GM08714 (cell line): ENCODE results near the gene GREB1.

Source experiments
- H3K4me3 ChIP-seq: fragments of 200-500 bp; sonication (Bioruptor generic); 2 replicates; pipeline ENCODE4 v1.5.1; 2014; ENCODE audit warnings: mild to moderate bottlenecking, low read length, inconsistent platforms
- ZNF274 ChIP-seq: IDR thresholded peaks from 2 replicates; pipeline ENCODE4 v1.6.1; 2012; ENCODE audit warnings: mild to moderate bottlenecking, low read depth, low read length

The GREB1 gene

DNA sequence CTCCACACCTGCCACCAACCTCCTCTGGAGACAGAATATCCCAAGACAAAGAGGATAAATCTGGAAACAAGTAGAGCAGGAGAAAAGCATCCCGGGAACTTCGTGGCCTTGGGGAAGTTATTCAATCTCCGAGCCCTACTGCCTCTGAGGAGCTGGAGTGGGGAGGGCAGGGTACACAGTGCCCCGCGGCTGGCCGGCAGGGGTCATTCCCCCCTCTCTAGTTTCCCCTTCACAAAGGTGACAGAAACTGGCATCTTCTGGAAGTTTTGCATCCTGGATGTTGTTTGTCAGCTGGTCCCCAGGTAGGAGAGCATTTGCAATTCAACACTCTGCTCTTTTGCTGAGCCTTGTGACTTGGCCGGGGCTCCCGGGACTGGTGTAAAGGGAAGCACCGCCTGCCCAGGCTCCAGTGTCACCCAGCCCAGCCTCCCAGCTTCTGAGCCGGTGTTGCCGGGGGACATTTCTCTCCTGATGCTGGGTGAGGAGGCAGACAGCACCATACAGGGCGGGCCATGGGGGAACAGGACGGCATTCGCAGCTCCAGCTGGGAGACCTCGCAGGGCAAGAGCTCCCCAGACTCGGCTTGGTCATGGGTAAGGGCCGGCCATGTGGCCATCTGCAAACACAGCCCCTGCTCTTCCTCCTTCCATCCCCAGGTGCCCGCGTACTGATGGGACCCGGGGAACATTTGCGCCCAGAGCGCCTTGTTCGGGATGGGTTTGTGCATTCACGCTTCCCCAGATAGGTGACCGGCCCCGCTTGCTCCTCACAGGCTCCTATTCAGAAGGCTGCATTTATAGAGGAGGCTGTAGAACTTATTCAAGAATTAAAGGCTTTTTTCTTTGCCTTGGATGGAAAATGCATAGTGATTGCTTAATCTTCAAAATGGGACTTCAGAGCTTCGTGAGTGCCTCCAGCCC, 143.6 kb downstream of the GREB1 start:
- H3K4me3 ChIP-seq: no peak overlapping the region
- TF ChIP-seq ZNF274: no peak

DNA sequence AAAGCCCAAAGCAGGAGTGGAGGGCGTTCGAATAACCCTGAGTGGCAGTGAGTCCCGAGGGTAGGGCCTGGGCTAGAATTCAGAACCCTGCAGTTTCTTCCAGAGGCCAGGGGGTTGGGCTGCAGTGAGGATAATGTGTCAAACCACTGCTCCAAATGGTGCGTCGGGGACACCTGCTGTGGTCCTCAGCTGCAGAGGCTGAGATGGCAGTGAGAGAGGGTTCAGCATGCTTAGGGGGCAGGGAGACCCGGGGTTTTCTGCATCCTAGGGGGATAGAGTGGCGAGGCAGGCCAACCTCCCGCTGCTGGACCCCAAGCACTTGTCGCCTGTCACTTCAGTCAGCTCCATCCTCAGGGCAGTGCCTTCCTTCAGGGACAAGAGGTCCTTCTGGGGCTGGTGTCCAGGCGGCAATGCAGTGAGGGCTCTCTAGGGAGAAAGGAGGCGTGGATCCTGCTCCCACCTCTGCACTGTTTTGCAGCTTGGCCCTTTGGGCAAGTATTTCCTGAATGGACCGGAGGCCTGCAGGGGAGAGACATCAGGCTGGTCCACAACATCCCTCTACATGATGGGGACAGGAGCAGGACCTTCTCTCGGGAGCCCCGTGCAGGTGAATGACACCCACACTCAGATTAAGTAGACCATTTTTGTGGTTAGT, 144.6 kb downstream of the GREB1 start:
- no peak overlapping the region for H3K4me3 ChIP-seq
- no peak for TF ChIP-seq ZNF274

DNA sequence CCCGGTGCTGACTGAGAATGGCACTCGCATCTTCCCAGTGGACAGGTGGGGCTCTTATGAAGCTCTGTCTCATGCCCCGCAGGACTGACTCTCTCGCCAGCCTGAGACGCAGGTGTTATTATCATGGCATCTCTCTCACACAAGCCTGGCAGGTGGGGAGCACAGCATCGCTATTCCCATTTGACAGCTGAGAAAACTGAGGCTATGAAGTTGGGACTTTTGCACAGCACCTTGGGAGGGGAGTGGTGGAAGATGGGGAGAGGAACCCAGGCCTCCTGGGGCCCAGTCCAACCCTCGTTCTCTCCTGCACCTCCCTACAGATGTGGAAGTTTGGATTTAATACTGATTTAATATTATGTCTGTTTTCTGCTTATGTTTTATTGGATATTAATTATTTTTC, 145.2 kb downstream of the GREB1 start:
- no peak for TF ChIP-seq ZNF274
- H3K4me3 ChIP-seq: no peak overlapping the region

DNA sequence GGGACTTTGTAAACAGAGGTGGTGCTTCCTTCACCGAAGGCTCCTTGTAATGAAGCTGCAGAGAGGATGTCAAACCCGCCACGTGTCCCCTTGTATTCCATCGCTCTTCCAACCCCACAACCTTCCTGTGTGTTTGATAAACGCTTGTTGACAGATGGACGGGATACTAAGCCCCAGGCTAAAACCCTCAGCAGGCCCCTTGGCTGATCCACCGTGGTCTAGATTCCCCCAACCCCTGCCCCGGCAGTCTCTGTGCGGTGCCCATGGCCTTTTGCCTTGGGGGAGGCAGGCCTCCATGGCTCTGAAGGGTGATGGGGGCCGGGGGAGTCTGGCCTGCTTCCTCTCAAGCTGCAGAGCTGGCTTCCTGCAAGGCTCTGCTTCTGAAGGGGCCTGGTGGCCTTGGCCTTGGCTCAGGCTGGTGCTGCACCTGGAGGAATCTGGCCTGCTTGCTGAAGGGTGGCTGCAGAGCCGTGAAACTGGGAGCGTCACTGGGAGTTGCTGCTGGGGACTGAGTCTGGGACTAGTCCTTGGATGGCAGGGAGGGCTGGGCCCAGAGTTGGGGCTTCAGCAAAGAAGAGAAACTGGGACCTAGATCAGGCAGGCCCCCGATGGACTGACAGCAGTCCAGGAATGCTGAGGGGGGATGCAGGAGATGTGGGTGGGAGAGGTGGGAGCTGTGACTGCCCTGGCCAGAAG, 145.8 kb downstream of the GREB1 start:
- TF ChIP-seq ZNF274: no peak
- H3K4me3 ChIP-seq: no peak overlapping the region

DNA sequence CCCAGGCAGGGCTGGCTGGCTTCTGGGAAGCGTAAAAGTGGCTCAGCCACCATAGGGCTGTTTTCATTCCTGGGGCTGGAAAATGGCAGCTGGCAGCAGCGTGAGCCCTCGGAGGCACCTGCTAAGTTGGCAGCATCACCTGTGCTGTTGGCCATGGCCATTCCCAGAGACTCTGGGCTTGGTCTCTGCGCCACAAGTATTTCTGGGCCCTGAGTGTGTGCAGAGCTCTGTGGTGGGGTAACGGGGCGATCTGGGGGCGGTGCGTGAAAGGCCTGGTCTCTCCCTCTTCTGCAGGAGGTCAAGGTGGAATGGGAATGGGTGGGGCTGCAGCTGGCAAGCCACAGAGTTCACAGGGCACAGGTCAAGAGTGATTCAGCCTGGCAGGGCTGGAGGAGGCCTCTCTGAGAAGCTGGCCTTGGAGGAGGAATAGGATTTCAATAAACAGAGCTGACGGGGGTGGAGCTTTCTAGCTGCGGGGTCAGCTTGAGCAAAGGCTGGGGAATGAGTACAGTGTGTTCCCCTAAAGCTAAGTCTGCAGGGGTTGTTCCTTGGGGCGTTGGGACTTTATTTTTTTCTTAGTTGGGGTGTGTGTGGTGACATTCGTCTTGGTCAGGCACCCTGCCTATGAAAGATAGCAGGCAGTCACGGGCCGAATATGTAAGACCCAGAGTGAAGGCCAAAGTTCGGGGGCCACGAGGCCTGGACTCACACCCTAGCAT, 146.5 kb downstream of the GREB1 start:
- TF ChIP-seq ZNF274: no peak
- H3K4me3 ChIP-seq: no peak overlapping the region

DNA sequence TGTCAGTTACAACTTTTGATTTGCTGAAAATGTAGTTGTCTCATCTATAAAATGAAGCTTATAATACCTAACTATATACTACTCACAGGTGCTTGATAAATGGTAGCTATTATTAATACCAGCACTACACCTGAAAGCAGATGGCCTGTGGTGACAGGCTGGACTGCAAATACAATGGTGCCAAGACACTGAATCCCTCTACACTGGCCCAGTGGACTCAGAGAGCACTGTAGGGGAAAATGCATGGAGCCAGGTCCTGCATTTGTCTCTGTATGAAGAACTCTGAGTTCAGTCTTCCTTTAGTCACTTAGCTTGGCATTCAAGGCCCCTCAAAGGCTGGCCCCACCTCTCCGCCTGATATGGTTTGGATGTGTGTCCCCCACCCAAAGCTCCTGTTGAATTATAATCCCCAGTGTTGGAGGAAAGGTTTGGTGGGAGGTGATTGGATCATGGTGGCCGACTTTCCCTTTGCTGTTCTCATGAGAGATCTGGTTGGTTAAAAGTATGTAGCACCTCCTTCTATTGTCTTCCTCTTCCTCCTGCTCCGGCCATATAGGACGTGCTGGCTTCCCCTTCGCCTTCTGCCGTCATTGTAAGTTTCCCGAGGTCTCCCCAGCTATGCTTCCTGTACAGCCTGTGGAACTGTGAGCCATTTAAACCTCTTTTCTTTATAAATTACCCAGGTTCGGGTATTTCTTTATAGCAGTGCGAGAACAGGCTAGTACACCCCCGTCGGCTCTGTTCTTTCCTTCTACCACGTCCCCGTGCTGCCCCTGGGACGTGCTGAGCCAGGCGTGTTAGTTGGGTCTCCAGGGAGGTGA, 147.3 kb downstream of the GREB1 start:
- H3K4me3 ChIP-seq: no peak overlapping the region
- TF ChIP-seq ZNF274: no peak

- no peak overlapping the region for H3K4me3 ChIP-seq
- no peak for TF ChIP-seq ZNF274
These were observed 148.1 kb downstream of the GREB1 start for GRCh38 chr2:11681722-11682589.

GRCh38 chr2:11682590-11682915, 148.7 kb downstream of the GREB1 start:
- TF ChIP-seq ZNF274: no peak
- H3K4me3 ChIP-seq: no peak overlapping the region

- TF ChIP-seq ZNF274: no peak
These were observed 149.6 kb downstream of the GREB1 start for GRCh38 chr2:11683476-11683875.

DNA sequence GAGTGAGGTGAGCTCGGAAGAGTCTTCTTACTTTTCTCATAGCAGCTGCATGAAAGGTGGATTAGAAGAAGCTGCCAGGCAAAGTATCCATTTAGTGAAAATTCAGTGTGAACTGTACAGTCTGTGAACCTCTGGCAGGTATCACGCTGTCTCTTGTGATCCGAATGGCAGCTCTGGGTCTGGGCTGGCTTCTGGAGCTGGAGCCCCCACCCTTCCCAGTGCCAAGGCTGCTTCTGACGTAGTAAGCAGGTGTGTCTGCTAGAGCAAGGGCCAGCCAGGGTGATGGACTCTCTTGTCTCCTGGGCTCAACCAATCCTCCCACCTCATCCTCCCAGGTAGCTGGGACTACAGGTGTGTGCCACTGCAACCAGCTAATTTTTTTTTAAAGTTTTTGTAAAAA, 150.1 kb downstream of the GREB1 start:
- TF ChIP-seq ZNF274: no peak
- H3K4me3 ChIP-seq: no peak overlapping the region

More at GRCh38 chr2:11683476-11683875, 149.6 kb downstream of the GREB1 start:
- H3K4me3 ChIP-seq: no peak overlapping the region

GRCh38 chr2:11684894-11685460, 151.1 kb downstream of the GREB1 start:
- H3K4me3 ChIP-seq: no peak overlapping the region
- TF ChIP-seq ZNF274: no peak

DNA sequence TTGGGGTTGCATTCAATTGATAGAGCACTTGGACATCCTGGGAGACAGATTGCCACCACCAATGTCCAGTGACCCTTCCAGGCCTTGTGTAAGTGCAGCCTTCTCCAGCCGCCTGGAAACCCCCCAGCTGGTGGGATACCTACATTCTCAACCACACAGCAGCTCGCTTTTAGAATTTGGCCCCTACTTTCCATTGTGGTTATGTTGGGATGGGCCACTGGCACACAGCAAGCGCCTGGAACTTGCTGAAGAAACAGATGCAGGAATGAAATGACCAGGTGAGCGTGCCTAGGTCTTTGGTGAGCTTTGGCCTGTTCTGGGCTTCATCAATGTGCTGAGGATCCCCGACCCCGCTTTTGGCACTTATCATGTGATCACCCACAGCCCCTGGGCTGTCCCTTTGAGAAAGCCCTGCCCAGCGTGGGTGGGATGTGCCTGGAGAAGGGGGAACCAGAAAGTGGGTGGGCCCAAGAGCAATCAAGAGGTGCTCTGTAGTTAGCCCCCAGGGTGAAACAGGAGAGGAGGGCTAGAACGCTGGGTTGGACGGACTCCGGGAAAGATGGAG, 152.1 kb downstream of the GREB1 start:
- no peak overlapping the region for H3K4me3 ChIP-seq
- TF ChIP-seq ZNF274: no peak
